H1 (cell line): ENCODE measurements around the gene CPO. TPM values are rescaled to one million over a fixed set of nuclear protein-coding genes. Genes with fewer than 3 reads are reported as not detected.

ENCODE experiments used
- CTCF ChIA-PET: fragments of 300-600 bp; sonication (Branson Sonifier 250); formaldehyde crosslinking; loops from one replicate; lab custom pipeline; 2021; ENCODE audit not compliant: partially characterized antibody; lab: Charles Lee
- POLR2A ChIA-PET: fragments of 300-600 bp; sonication (Branson Sonifier 250); formaldehyde crosslinking; loops from one replicate; lab custom pipeline; 2021; ENCODE audit warnings: inconsistent platforms; ENCODE audit not compliant: partially characterized antibody; lab: Charles Lee
- DNase-seq, 2 experiments: peaks; one replicate each; pipeline versions ENCODE4 v3.0.0 to v3.0.0-alpha.2; 2010 to 2022; ENCODE audit warnings: low spot score in 2 of 2, low read depth in 1 of 2, mixed read lengths in 1 of 2
- FAIRE-seq: peaks from 2 replicates; lab custom pipeline; 2011; peaks lifted over from hg19 to GRCh38; lab: Jason Lieb, UNC
- H2AFZ ChIP-seq: 2 replicates; pipeline ENCODE4 v1.8.1; 2012; ENCODE audit warnings: low read length, inconsistent platforms
- H2AK5ac ChIP-seq: 2 replicates; pipeline ENCODE4 v1.6.1; 2013; ENCODE audit warnings: low read depth, low read length
- H2BK120ac ChIP-seq: replicated peaks from 2 replicates; pipeline ENCODE3; 2013; ENCODE audit warnings: low read depth, low read length, inconsistent platforms
- H2BK12ac ChIP-seq: 2 replicates; pipeline ENCODE4 v1.6.1; 2013; ENCODE audit warnings: low read depth, low read length
- H2BK15ac ChIP-seq: 2 replicates; pipeline ENCODE4 v1.6.1; 2013; ENCODE audit warnings: low read length
- H2BK20ac ChIP-seq: 2 replicates; pipeline ENCODE4 v1.6.1; 2013; ENCODE audit warnings: low read length
- H2BK5ac ChIP-seq: 2 replicates; pipeline ENCODE4 v1.6.1; 2013; ENCODE audit warnings: low read depth, low read length
- H3K14ac ChIP-seq: 2 replicates; pipeline ENCODE4 v1.6.1; 2013; ENCODE audit warnings: inconsistent platforms; ENCODE audit not compliant: insufficient read length
- H3K18ac ChIP-seq: 2 replicates; pipeline ENCODE4 v1.6.1; 2013; ENCODE audit warnings: low read length; ENCODE audit errors: extremely low read depth
- H3K23ac ChIP-seq: 2 replicates; pipeline ENCODE4 v1.6.1; 2013; ENCODE audit warnings: inconsistent platforms; ENCODE audit not compliant: insufficient read length
- H3K23me2 ChIP-seq: 2 replicates; pipeline ENCODE4 v1.6.1; 2013; ENCODE audit warnings: low read depth, low read length
- H3K27ac ChIP-seq: 2 replicates; pipeline ENCODE4 v1.6.1; 2011; ENCODE audit warnings: low read depth, low read length, inconsistent platforms
- H3K27me3 ChIP-seq, 4 experiments: replicated peaks in 1 of 4; 1 replicate in 1 of 4; 2 replicates in 3 of 4; pipeline versions ENCODE4 v1.6.1 to v1.8.1; 2011 to 2013; ENCODE audit warnings: low read length in 3 of 4, mild to moderate bottlenecking in 3 of 4, inconsistent platforms in 2 of 4, mixed read lengths in 2 of 4, moderate library complexity in 1 of 4; ENCODE audit not compliant: control insufficient read depth in 3 of 4, insufficient read depth in 3 of 4; ENCODE audit errors: extremely low read depth in 1 of 4
- H3K36me3 ChIP-seq, 4 experiments: 2 replicates each; pipeline versions ENCODE4 v1.6.1 to v1.8.1; 2011 to 2013; ENCODE audit warnings: mild to moderate bottlenecking in 4 of 4, low read length in 3 of 4, moderate library complexity in 2 of 4, control low read depth in 1 of 4, inconsistent platforms in 1 of 4; ENCODE audit not compliant: insufficient read depth in 4 of 4, control insufficient read depth in 2 of 4
- H3K4ac ChIP-seq: replicated peaks from 2 replicates; pipeline ENCODE3; 2013; ENCODE audit warnings: low read length, low read depth, mixed read lengths, inconsistent platforms; ENCODE audit not compliant: insufficient read length
- H3K4me1 ChIP-seq, 4 experiments: replicated peaks in 1 of 4; 1 replicate in 1 of 4; 2 replicates in 3 of 4; pipeline versions ENCODE4 v1.6.1 to v1.8.1; 2011 to 2013; ENCODE audit warnings: low read length in 3 of 4, inconsistent platforms in 2 of 4, mixed read lengths in 1 of 4; ENCODE audit not compliant: insufficient read depth in 4 of 4, control insufficient read depth in 3 of 4
- H3K4me2 ChIP-seq, 2 experiments: 2 replicates each; pipeline versions ENCODE4 v1.6.1 to v1.8.1; 2011 to 2013; ENCODE audit warnings: low read depth in 2 of 2, low read length in 2 of 2, control low read depth in 1 of 2, inconsistent platforms in 1 of 2, mild to moderate bottlenecking in 1 of 2; ENCODE audit not compliant: insufficient read depth in 1 of 2
- H3K4me3 ChIP-seq, 4 experiments: fragments of 200-600, 300-600 bp in 1 of 4; sonication (generic), shearing (Covaris generic), sonication (Bioruptor Twin) in 1 of 4; 2 replicates each; pipeline versions ENCODE4 v1.5.1 to v1.8.1; 2011 to 2016; ENCODE audit warnings: low read length in 4 of 4, low read depth in 3 of 4, control low read depth in 2 of 4, inconsistent platforms in 2 of 4, mild to moderate bottlenecking in 2 of 4, mixed read lengths in 1 of 4, moderate library complexity in 1 of 4; ENCODE audit not compliant: insufficient read depth in 2 of 4; ENCODE audit errors: extremely low read depth in 1 of 4
- H3K56ac ChIP-seq: replicated peaks from 2 replicates; pipeline ENCODE3; 2013; ENCODE audit warnings: low read depth, mild to moderate bottlenecking, mixed read lengths, low read length, inconsistent platforms; ENCODE audit not compliant: insufficient read length
- H3K79me1 ChIP-seq: 2 replicates; pipeline ENCODE4 v1.6.1; 2013; ENCODE audit warnings: low read depth, low read length, control low read depth
- H3K79me2 ChIP-seq, 2 experiments: 2 replicates each; pipeline versions ENCODE4 v1.6.1 to v1.8.1; 2012 to 2013; ENCODE audit warnings: low read length in 2 of 2, mild to moderate bottlenecking in 2 of 2, inconsistent platforms in 1 of 2; ENCODE audit not compliant: insufficient read depth in 2 of 2, control insufficient read depth in 1 of 2
- H3K9ac ChIP-seq, 4 experiments: replicated peaks in 1 of 4; 1 replicate in 1 of 4; 2 replicates in 3 of 4; pipeline versions ENCODE4 v1.6.1 to v1.8.1; 2011 to 2013; ENCODE audit warnings: low read depth in 3 of 4, low read length in 3 of 4, control low read depth in 2 of 4, mild to moderate bottlenecking in 2 of 4, moderate library complexity in 2 of 4, inconsistent platforms in 1 of 4; ENCODE audit errors: extremely low read depth in 1 of 4
- H3K9me3 ChIP-seq, 2 experiments: 2 replicates each; pipeline versions ENCODE4 v1.6.1 to v1.8.1; 2012 to 2013; ENCODE audit warnings: mild to moderate bottlenecking in 2 of 2, moderate library complexity in 2 of 2, control low read depth in 1 of 2, inconsistent platforms in 1 of 2, low read depth in 1 of 2, low read length in 1 of 2, mixed read lengths in 1 of 2; ENCODE audit not compliant: insufficient read depth in 2 of 2
- H4K20me1 ChIP-seq, 2 experiments: replicated peaks in 1 of 2; 2 replicates each; pipeline versions ENCODE3 to v1.8.1; 2011 to 2013; ENCODE audit warnings: inconsistent platforms in 2 of 2, low read length in 2 of 2, mild to moderate bottlenecking in 1 of 2; ENCODE audit not compliant: insufficient read depth in 2 of 2, control insufficient read depth in 1 of 2
- H4K5ac ChIP-seq: 2 replicates; pipeline ENCODE4 v1.6.1; 2013; ENCODE audit warnings: low read length, low read depth, mixed read lengths, inconsistent platforms; ENCODE audit not compliant: insufficient read length
- H4K8ac ChIP-seq: 2 replicates; pipeline ENCODE4 v1.8.0; 2013; ENCODE audit warnings: mild to moderate bottlenecking, moderate library complexity, low read length, inconsistent platforms; ENCODE audit not compliant: insufficient read depth; ENCODE audit errors: extremely low read depth
- H4K91ac ChIP-seq: replicated peaks from 2 replicates; pipeline ENCODE3; 2013; ENCODE audit warnings: low read length, mixed read lengths, inconsistent platforms; ENCODE audit not compliant: insufficient read length
- CBX8 ChIP-seq: fragments of 300-800, 300-1000 bp; sonication (generic); IDR thresholded peaks from 2 replicates; pipeline ENCODE4 v1.7.1; 2016; ENCODE audit warnings: low read depth, low read length, borderline replicate concordance
- JUN ChIP-seq: IDR thresholded peaks from 2 replicates; pipeline ENCODE4 v1.6.1; 2011; ENCODE audit warnings: low read depth, mild to moderate bottlenecking, improper control_type of control experiment, low read length
- RBBP5 ChIP-seq: IDR thresholded peaks from 2 replicates; pipeline ENCODE4 v1.7.1; 2012; ENCODE audit warnings: low read depth, mild to moderate bottlenecking, inconsistent platforms, low read length, moderate library complexity, borderline replicate concordance
- RNF2 ChIP-seq: fragments of 200-900, 300-1000 bp; sonication (generic); IDR thresholded peaks from 2 replicates; pipeline ENCODE4 v1.7.1; 2016; ENCODE audit warnings: borderline replicate concordance, low read depth, mild to moderate bottlenecking, antibody characterized with exemption, low read length; ENCODE audit not compliant: poor library complexity, severe bottlenecking; ENCODE audit errors: missing control alignments
- WGBS, 2 experiments: shearing (Covaris generic) in 1 of 2; methylation state at CpG; one replicate each; pipeline versions ENCODE4 v1.1.6 to v1.1.7; 2013 to 2015; ENCODE audit warnings: low lambda C conversion rate in 2 of 2, mixed read lengths in 2 of 2, inconsistent platforms in 1 of 2, low coverage in 1 of 2, missing lambda C conversion rate in 1 of 2; ENCODE audit not compliant: insufficient replicate concordance in 2 of 2, insufficient coverage in 1 of 2, insufficient read length in 1 of 2; ENCODE audit errors: extremely low coverage in 1 of 2, missing lambda C conversion rate in 1 of 2; 5-methylcytosine and 5-hydroxymethylcytosine counted together
- polyA plus RNA-seq, 7 experiments: library from polyadenylated mRNA; depleted of rRNA in 3 of 7; stranded (reverse) in 5 of 7; unstranded in 2 of 7; fragments of >200 nt in 5 of 7; fragments of 200-250 nt in 2 of 7; gene quantifications; 1 replicate in 5 of 7; 2 replicates in 1 of 7; 4 replicates in 1 of 7; pipeline versions ENCODE4 v1.2.1 to v1.2.3, GENCODE V29; 2011 to 2013; ENCODE audit warnings: missing spikeins in 2 of 7, mixed read lengths in 2 of 7
- total RNA-seq: library from RNA; stranded (reverse); fragmentation: NEBNext Ultra II Directional; extraction: Animal tissue kit (Norgen Biotek cat#: 25700); gene quantifications from 2 replicates; pipeline ENCODE4 v1.2.1, GENCODE V29; 2021
- TF ChIP-seq, protein P1 (sequence below): IDR thresholded peaks from 2 replicates; pipeline ENCODE4 v1.6.1; 2012; ENCODE audit warnings: low read length, inconsistent platforms

Gene CPO
- total and polyA plus RNA-seq, 2 of the 8 experiments (the other 6 are each of a cell fraction or from before 2014, with no cell fraction given), result 1.3 TPM

DNA sequence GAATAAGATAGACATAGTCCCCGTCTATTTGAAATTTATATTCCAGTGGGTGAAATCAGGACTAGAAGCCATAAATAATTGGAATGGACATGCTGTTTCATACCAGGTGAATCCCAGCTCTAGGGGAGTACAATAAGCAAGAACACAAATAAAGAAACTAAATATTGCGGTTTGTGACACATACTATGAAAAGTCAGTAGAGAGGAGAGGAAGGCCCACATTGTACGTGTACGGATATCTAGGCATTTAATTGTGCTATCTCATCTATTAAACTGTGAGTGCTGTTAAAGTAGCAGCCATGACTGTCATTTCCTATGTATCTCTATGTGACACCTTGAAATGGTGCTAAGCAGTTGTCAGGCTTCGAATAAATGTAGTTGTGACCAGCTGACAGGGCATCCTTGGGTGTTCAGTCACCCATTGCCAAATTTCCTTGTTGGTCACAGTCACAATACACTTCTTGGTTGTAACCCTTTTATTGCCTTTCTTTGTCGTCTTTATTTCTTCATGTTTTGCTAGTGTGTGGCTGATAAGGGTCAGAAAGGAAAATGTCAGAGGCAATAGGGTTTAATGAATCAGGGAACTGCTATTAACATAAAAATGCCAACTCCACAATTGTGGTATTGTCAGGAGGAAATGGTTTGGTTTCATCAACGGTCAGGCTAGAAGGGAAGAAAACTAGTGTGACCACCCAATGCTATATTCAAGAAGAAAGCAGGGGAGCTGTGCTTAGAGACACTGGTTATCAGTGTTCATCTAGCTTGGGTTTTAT is 31.5 kb downstream of the CPO start:
- Histone ChIP-seq H2BK5ac (no peak overlapping the region), H3K56ac (no peak overlapping the region), H3K27me3 (no peaks in the 10 kb centered on the region), H3K36me3 (no peaks in the 10 kb centered on the region), H3K18ac (no peak overlapping the region), H3K23ac (no peak overlapping the region), H2BK15ac (no peak overlapping the region), H3K9me3 (peaks cover 0 to 4% of the 10 kb centered on the region in 2 experiments; a peak in 1 of 4 replicates), H3K79me1 (no peaks in the 10 kb centered on the region), H3K79me2 (no peaks in the 10 kb centered on the region), H3K4me2 (no peak overlapping the region), H3K14ac (no peak overlapping the region), H3K4me1 (peaks cover 0 to 8% (median 1%) of the 10 kb centered on the region in 4 experiments; a peak in 4 of 7 replicates), H2BK120ac (no peak overlapping the region)
- DNase-seq, result no peak
- POLR2A ChIA-PET, result interaction anchor here (1.5 kb wide), 1 partner anchor 167 kb away, joined by 3 read pairs; no protein-coding TSS in a partner anchor
- FAIRE-seq, result no peak
- TF ChIP-seq, protein P1, sequence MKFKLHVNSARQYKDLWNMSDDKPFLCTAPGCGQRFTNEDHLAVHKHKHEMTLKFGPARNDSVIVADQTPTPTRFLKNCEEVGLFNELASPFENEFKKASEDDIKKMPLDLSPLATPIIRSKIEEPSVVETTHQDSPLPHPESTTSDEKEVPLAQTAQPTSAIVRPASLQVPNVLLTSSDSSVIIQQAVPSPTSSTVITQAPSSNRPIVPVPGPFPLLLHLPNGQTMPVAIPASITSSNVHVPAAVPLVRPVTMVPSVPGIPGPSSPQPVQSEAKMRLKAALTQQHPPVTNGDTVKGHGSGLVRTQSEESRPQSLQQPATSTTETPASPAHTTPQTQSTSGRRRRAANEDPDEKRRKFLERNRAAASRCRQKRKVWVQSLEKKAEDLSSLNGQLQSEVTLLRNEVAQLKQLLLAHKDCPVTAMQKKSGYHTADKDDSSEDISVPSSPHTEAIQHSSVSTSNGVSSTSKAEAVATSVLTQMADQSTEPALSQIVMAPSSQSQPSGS, result no peak
- TF ChIP-seq RNF2 (no peak), JUN (no peak), CBX8 (no peak), RBBP5 (no peak)
- TF ChIP-seq, all 59 proteins: peak for 0
- no peak overlapping the region for H4K91ac ChIP-seq
- no peak overlapping the region for H2AK5ac ChIP-seq
- no peak overlapping the region for H3K4me3 ChIP-seq
- H4K5ac ChIP-seq, result no peak overlapping the region
- no peak overlapping the region for H2BK20ac ChIP-seq
- H2BK12ac ChIP-seq, result no peak overlapping the region
- no peak overlapping the region for H3K9ac ChIP-seq
- no peaks in the 10 kb centered on the region for H3K23me2 ChIP-seq
- no peaks in the 10 kb centered on the region for H4K20me1 ChIP-seq
- 80% methylated on average over 7 of the region's 7 CpGs; no CpG with 5 or more reads in 1 of the 2 experiments for WGBS, 2 experiments
- H3K27ac ChIP-seq, result no peak overlapping the region
- CTCF ChIA-PET, result interaction anchor here (0.9 to 4.9 kb wide), 5 partner anchors 9 to 502 kb away, joined by 3 to 17 read pairs (median 6); no protein-coding TSS in a partner anchor
- H3K4ac ChIP-seq, result no peak overlapping the region
- H2AFZ ChIP-seq, result no peak overlapping the region
- H4K8ac ChIP-seq, result no peak overlapping the region
